Measurements from ENCODE around the gene CAMKMT. TPM values are rescaled to one million over a fixed set of nuclear protein-coding genes. Genes with fewer than 3 reads are reported as not detected.

CAMKMT gene
- total and polyA plus RNA-seq, 2 donors (not counting 1 experiment from before 2014, with no cell fraction given), result 6.2 to 23.3 TPM

GRCh38 chr2:44723921-44724320 lies 362.2 kb downstream of the CAMKMT start:
- Histone ChIP-seq H3K4me2 (replicated peaks; ENCODE audit: low read depth, low read length, poor library complexity, severe bottlenecking) (no peak overlapping the region), H3K79me2 (ENCODE audit: control insufficient read depth, insufficient read depth, low read length) (no peaks in the 10 kb centered on the region), H3K36me3 (replicated peaks in 1 of 2; ENCODE audit: control extremely low read depth in 1 of 2, control insufficient read depth in 1 of 2, extremely low read depth in 1 of 2, insufficient read depth in 2 of 2, low read length in 1 of 2) (no peaks in the 10 kb centered on the region), H3K4me3 (ENCODE audit: control extremely low read depth in 1 of 5, extremely low read depth in 1 of 5, insufficient read depth in 1 of 5, low read depth in 2 of 5, low read length in 4 of 5) (no peak overlapping the region), H3K4me1 (ENCODE audit: control insufficient read depth in 2 of 2, insufficient read depth in 2 of 2, low read length in 2 of 2) (peaks cover 11 to 22% of the 10 kb centered on the region in 2 donors), H3K9me3 (ENCODE audit: control extremely low read depth in 1 of 3, control insufficient read depth in 2 of 3, insufficient read depth in 1 of 3, low read length in 2 of 3) (no peaks in the 10 kb centered on the region), H3K27me3 (replicated peaks in 1 of 4; ENCODE audit: control extremely low read depth in 1 of 4, control insufficient read depth in 3 of 4, insufficient read depth in 4 of 4, low read length in 3 of 4) (no peaks in the 10 kb centered on the region), H4K20me1 (ENCODE audit: control insufficient read depth, insufficient read depth, low read length, poor library complexity, severe bottlenecking) (no peaks in the 10 kb centered on the region), H2AFZ (ENCODE audit: insufficient read depth, low read depth, low read length, poor library complexity, severe bottlenecking) (no peak overlapping the region), H3K27ac (ENCODE audit: low read length in 2 of 2) (no peak overlapping the region), H3K9ac (ENCODE audit: low read length) (no peak overlapping the region)
- DNase-seq (no peak), ATAC-seq (ENCODE audit: low read depth) (no peak)
- no peaks in the 10 kb centered on the region for H3K9me3 Mint-ChIP-seq (ENCODE audit: insufficient read depth)
- ChIA-PET POLR2A (no interaction called here), CTCF (no interaction called here)
- intact Hi-C loops (cut with micrococcal nuclease), result no loop called here
- WGBS (ENCODE audit: insufficient coverage), result 100% methylated on average over 1 of the region's 3 CpGs
- H3K27ac Mint-ChIP-seq, result no peak overlapping the region
- H3K27me3 Mint-ChIP-seq, result no peaks in the 10 kb centered on the region
- TF ChIP-seq CTCF (IDR thresholded peaks at IDR 0.05) (no peak), EZH2 (IDR thresholded peaks at IDR 0.05; ENCODE audit: borderline replicate concordance, insufficient read depth, low read depth, low read length, poor library complexity, severe bottlenecking) (no peak)
- H3K4me3 Mint-ChIP-seq, result peak overlapping the region; percentile 23
- peaks cover 29% of the 10 kb centered on the region for H3K4me1 Mint-ChIP-seq

GRCh38 chr2:44730593-44730992 lies 368.8 kb downstream of the CAMKMT start:
- Histone ChIP-seq H3K4me2 (replicated peaks; ENCODE audit: low read depth, low read length, poor library complexity, severe bottlenecking) (no peak overlapping the region), H3K27me3 (replicated peaks in 1 of 4; ENCODE audit: control extremely low read depth in 1 of 4, control insufficient read depth in 3 of 4, insufficient read depth in 4 of 4, low read length in 3 of 4) (no peaks in the 10 kb centered on the region), H2AFZ (ENCODE audit: insufficient read depth, low read depth, low read length, poor library complexity, severe bottlenecking) (no peak overlapping the region), H3K4me1 (ENCODE audit: control insufficient read depth in 2 of 2, insufficient read depth in 2 of 2, low read length in 2 of 2) (peaks cover 0 to 3% of the 10 kb centered on the region in 2 donors), H3K9me3 (ENCODE audit: control extremely low read depth in 1 of 3, control insufficient read depth in 2 of 3, insufficient read depth in 1 of 3, low read length in 2 of 3) (peaks cover 0 to 3% (median 0%) of the 10 kb centered on the region in 3 donors), H4K20me1 (ENCODE audit: control insufficient read depth, insufficient read depth, low read length, poor library complexity, severe bottlenecking) (no peaks in the 10 kb centered on the region), H3K9ac (ENCODE audit: low read length) (no peak overlapping the region), H3K27ac (ENCODE audit: low read length in 2 of 2) (no peak overlapping the region), H3K79me2 (ENCODE audit: control insufficient read depth, insufficient read depth, low read length) (no peaks in the 10 kb centered on the region), H3K36me3 (replicated peaks in 1 of 2; ENCODE audit: control extremely low read depth in 1 of 2, control insufficient read depth in 1 of 2, extremely low read depth in 1 of 2, insufficient read depth in 2 of 2, low read length in 1 of 2) (no peaks in the 10 kb centered on the region), H3K4me3 (ENCODE audit: control extremely low read depth in 1 of 5, extremely low read depth in 1 of 5, insufficient read depth in 1 of 5, low read depth in 2 of 5, low read length in 4 of 5) (no peak overlapping the region)
- DNase-seq (no peak), ATAC-seq (ENCODE audit: low read depth) (no peak)
- H3K27me3 Mint-ChIP-seq, result no peaks in the 10 kb centered on the region
- ChIA-PET POLR2A (no interaction called here), CTCF (no interaction called here)
- H3K9me3 Mint-ChIP-seq (ENCODE audit: insufficient read depth), result peaks cover 2% of the 10 kb centered on the region
- TF ChIP-seq EZH2 (IDR thresholded peaks at IDR 0.05; ENCODE audit: borderline replicate concordance, insufficient read depth, low read depth, low read length, poor library complexity, severe bottlenecking) (no peak), CTCF (IDR thresholded peaks at IDR 0.05) (no peak)
- intact Hi-C loops (cut with micrococcal nuclease), result no loop called here
- no peak overlapping the region for H3K4me3 Mint-ChIP-seq
- H3K27ac Mint-ChIP-seq, result no peak overlapping the region
- peaks cover 6% of the 10 kb centered on the region for H3K4me1 Mint-ChIP-seq

All from B cell (primary cell).